SK-N-SH (cell line): ENCODE measurements around the gene CCL22.

Source experiments
- CTCF ChIP-seq: fragments of 200-600 bp; sonication (generic); IDR thresholded peaks from 2 replicates; pipeline ENCODE4 v1.6.1; 2017; ENCODE audit warnings: antibody characterized with exemption, mild to moderate bottlenecking, moderate library complexity
- EP300 ChIP-seq, 2 experiments: IDR thresholded peaks; 2 replicates each; pipeline versions ENCODE4 v1.4.0 to v1.6.1; 2012; ENCODE audit warnings: borderline replicate concordance in 1 of 2, low read depth in 1 of 2, low read length in 1 of 2
- FOXJ3 ChIP-seq: sonication (generic); formaldehyde crosslinking; IDR thresholded peaks from 2 replicates; pipeline ENCODE4 v1.5.1; 2020; ENCODE audit warnings: mild to moderate bottlenecking, missing genetic modification reagents
- GABPA ChIP-seq: IDR thresholded peaks from 2 replicates; pipeline ENCODE4 v1.4.0; 2012; ENCODE audit warnings: low read depth, mild to moderate bottlenecking
- JUND ChIP-seq: IDR thresholded peaks from 2 replicates; pipeline ENCODE4 v1.4.0; 2012
- NRF1 ChIP-seq: IDR thresholded peaks from 2 replicates; pipeline ENCODE4 v1.6.1; 2012; ENCODE audit warnings: low read depth, mild to moderate bottlenecking, low read length
- POLR2AphosphoS5 ChIP-seq: IDR thresholded peaks from 2 replicates; pipeline ENCODE4 v1.6.1; 2012; ENCODE audit warnings: low read depth, low read length
- RAD21 ChIP-seq: IDR thresholded peaks from 2 replicates; pipeline ENCODE4 v1.6.1; 2012; ENCODE audit warnings: mild to moderate bottlenecking, low read length
- RCOR1 ChIP-seq: fragments of 150-350 bp; IDR thresholded peaks from 2 replicates; pipeline ENCODE4 v1.6.1; 2017; ENCODE audit warnings: antibody characterized with exemption, low read length
- SMC3 ChIP-seq: IDR thresholded peaks from 2 replicates; pipeline ENCODE4 v1.6.1; 2012; ENCODE audit warnings: low read depth, low read length, improper control_type of control experiment
- TAF1 ChIP-seq: IDR thresholded peaks from 2 replicates; pipeline ENCODE4 v1.6.1; 2012; ENCODE audit warnings: low read depth, mild to moderate bottlenecking, low read length, moderate library complexity, borderline replicate concordance
- TEAD4 ChIP-seq: IDR thresholded peaks from 2 replicates; pipeline ENCODE4 v1.4.0; 2012; ENCODE audit warnings: mild to moderate bottlenecking, borderline replicate concordance; ENCODE audit not compliant: insufficient read depth
- USF2 ChIP-seq: fragments of 150-350 bp; IDR thresholded peaks from 2 replicates; pipeline ENCODE4 v1.6.1; 2017; ENCODE audit warnings: antibody characterized with exemption, low read length, low read depth, borderline replicate concordance

- no peak for TF ChIP-seq CTCF
- no peak for TF ChIP-seq GABPA
- TF ChIP-seq SMC3, result no peak
- no peak for TF ChIP-seq POLR2AphosphoS5
- no peak for TF ChIP-seq TEAD4
- TF ChIP-seq RAD21, result no peak
- TF ChIP-seq TAF1, result no peak
- no peak for TF ChIP-seq USF2
- TF ChIP-seq RCOR1, result no peak
- no peak for TF ChIP-seq EP300 (IDR thresholded peaks at IDR 0.05; ENCODE audit: borderline replicate concordance in 1 of 2, low read depth in 1 of 2, low read length in 1 of 2)
- no peak for TF ChIP-seq NRF1
- TF ChIP-seq JUND, result no peak
- no peak for TF ChIP-seq FOXJ3
Measured at GRCh38 chr16:57376313-57376818, 17.8 kb downstream of the CCL22 start.
